Activated CD4-positive, alpha-beta T cell treated with anti-CD3 and anti-CD28 coated beads, Interleukin-2, amount 50 U/mL, for 4 hours (primary cell): ENCODE results near the gene CNBD2.
"Not testable (repeated sequence)": the region's sequence is repeated elsewhere in the genome, so short reads cannot be mapped to it uniquely, and the experiment has no call there.

ENCODE experiments used
- DNase-seq, 2 experiments: peaks; one replicate each; pipeline ENCODE4 v3.0.0-alpha.2; 2020

Gene CNBD2

DNA sequence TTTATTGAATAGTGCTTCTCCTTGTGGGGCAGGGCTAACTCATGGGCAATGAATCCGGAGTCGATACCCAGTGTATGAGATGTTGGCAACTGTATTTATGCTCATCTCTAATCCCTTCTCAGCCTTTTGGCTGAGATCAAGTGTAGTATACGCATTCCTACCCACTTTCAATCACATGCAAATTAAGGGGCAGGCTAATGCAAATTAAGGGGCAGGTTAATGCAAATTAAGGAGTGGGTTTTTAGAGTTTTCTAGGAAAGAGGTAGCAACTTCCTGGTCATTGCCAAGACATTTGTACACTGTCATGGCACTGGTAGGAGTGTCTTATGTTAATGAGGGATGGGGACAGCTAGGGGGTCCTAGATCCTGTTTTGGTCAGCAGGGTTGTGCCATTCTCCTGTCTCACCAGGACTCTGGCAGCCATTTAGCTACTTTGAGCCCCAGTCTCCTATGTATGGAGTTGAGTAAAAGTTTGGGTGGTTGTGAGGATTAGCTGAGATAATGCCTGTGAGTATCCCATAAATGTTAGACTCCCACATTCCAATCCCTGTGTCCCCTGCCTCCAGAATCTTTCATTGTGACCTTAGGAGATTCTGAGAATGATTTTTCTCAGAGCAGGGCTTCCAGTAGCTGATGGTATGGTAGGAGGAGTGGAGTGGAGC, at the start of gene CNBD2:
CNBD2 (plus strand) TSS at position 612 of the 662 bp plus-strand sequence. CDS start 173 bp downstream, outside the sequence.
- no peak for DNase-seq

- DNase-seq, result no peak
Measured at GRCh38 chr20:35920523-35920922, 47.9 kb upstream of the CNBD2 start.

DNA sequence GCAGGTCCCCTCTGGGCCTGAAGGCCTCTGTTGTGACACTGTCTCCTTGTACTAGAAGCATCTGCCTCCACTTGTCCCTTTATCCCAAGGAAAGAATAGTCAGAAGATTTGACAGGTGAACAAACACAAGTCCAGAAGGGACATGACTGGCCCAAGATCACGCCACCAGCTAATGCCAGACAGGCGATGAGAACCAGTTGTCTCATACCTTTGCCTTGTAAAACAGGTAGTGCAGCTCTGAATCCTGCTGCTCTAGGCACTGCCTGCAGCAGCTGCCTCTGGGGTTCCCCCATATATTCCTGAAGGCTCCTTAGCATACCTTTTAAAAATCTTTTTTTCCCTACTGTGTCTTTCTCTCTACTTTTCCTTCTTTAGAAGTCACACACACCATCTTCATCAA, 39.1 kb upstream of the CNBD2 start:
- DNase-seq, result no peak

- DNase-seq, result no peak
Measured at GRCh38 chr20:35934050-35934449, 34.3 kb upstream of the CNBD2 start.

- no peak for DNase-seq
Measured at GRCh38 chr20:35939264-35939663, 29.1 kb upstream of the CNBD2 start.

DNA sequence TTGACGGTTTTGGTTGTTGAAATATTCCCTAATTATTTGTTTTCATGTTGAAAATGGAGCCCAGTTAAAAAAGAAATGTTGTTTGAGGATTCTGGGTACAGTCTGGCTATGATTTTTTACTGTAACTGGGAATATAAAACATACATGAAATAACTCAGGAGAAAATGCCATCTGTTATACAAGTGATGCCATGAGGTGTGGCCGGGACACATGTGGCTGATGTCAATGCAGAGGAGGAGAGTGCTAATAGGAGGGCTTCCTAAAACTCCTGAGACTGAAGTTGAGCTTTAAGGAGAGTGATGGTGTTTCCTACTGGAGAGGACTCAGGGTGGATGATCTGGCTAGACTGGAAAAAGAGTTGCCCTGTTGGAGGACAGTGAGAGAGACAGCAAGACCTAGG, 26.8 kb upstream of the CNBD2 start:
- DNase-seq, result no peak

DNA sequence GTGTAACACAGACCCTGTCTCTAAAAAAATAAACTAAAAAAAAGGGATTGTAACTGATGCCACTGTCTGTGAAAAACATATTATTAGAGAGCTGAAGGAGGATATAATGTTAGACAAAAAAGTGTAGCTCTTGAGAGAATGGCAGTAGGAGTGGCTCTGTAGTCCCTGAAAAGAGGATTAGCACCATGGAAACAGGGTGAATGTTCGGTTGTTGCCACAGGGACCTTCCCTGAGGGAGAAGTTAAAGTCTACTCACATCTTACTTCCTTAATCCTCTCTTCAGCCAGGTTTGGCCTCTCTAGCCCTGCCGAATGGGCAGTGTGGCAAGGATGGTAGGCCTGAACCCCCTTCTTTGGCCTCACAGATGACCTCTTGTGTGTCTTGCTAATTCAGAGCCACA, 26.1 kb upstream of the CNBD2 start:
- no peak for DNase-seq

- peak in 1 of 2 experiments; percentile 3 for DNase-seq
Measured at GRCh38 chr20:35947489-35947888, 20.9 kb upstream of the CNBD2 start.

DNA sequence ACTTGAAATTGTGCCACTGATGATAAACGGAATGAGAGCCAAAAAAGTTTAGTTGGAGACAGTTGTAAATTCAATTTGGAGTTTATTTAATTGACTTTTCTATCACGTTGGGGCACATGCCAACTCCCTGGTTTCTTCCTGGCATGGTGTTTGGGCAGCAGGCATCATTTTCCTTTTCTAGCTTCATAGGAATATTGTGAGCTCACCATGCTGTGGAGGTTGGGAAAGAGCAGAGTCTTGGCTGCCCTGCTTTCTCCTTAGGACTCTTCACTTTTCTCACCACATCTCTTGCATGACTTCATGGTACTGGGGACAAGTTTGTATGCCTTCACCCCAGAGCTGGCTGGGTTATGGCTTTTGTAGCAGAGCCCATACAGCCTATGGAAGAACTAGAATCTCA, 20.5 kb upstream of the CNBD2 start:
- no peak for DNase-seq

- no peak for DNase-seq
Measured at GRCh38 chr20:35950093-35950492, 18.3 kb upstream of the CNBD2 start.

DNA sequence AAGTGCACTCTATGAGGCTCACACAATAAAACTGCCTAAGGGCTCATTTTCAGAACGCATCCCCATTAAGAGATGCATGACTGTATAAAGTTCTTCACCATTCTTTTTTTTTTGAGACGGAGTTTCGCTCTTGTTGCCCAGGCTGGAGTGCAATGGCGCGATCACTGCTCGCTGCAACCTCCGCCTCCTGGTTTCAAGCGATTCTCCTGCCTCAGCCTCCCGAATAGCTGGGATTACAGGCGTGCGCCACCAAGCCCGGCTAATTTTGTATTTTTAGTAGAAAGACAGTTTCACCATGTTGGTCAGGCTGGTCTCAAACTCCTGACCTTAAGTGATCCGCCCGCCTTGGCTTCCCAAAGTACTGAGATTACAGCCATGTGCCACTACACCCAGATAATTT, 16.3 kb upstream of the CNBD2 start:
- not testable (repeated sequence) for DNase-seq

GRCh38 chr20:35952480-35953386, 15.7 kb upstream of the CNBD2 start:
- DNase-seq, result no peak

DNA sequence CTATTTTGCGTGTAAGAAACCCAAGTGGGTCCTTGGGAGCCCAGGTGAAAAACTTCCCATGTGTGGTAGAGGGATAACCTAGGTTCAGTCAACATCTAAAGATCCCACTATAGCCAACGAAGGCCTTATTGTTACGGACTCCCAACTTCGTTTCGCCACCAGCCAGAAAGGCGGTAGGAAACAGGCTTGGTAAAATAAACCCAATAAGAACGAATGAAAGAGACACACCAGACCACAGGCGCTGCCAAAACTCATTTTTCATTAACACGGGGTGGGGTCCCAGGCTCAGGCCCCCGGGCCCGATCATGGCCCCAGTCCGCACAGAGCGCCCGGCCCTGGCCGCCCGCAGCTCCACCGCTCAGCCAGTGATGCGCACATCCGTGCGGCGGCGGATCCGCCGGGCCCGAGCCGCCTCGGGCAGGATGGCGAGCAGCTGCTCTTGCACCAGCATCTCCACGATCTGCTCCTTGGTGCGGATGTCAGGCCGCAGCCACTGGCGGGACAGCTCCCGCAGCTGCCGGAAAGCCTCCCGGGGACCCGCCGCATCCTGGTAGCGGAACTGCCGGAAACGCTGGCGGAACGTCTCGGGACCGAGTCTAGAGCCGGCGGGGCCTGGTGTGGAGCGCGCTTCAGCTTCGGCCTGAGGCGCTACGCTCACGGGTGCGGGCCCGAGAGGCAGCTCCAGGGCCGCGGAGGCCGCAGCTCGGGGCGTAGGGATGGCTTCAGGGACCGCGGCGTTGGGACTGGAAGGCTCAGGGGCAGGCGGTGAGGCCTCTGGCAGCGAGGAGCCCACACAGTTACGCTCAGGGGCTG, 14.8 kb upstream of the CNBD2 start:
- DNase-seq, result peak; percentile 45

- DNase-seq, result peak; percentile 94 to 96
Measured at GRCh38 chr20:35954200-35954906, 14.0 kb upstream of the CNBD2 start, which contains the start of gene SCAND1. Gene SCAND1 (minus strand): TSS chr20:35954502. CDS start chr20:35954284, 218 bp downstream.

- DNase-seq, result peak in 1 of 2 experiments; percentile 10
Measured at GRCh38 chr20:35954907-35955251, 13.5 kb upstream of the CNBD2 start.

DNA sequence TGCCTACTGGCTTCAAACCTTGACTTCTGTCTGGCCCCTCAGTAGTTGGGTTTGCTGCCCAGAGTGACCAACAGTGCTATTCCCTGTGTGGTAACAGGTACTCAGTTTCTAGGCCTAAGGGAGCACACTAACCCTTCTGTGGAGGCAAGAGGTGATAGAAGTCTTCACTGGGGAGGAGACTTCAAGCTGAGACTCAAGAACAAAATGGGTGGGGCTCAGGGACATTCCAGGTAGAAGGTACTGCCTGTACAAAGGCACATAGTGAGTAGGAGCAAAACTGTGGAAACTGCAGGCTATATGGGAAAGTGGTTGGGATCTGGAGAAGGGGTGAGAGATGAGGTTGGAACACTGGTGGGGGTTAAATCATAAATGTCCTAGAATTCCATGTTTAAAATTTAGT, 11.8 kb upstream of the CNBD2 start:
- DNase-seq, result no peak

DNA sequence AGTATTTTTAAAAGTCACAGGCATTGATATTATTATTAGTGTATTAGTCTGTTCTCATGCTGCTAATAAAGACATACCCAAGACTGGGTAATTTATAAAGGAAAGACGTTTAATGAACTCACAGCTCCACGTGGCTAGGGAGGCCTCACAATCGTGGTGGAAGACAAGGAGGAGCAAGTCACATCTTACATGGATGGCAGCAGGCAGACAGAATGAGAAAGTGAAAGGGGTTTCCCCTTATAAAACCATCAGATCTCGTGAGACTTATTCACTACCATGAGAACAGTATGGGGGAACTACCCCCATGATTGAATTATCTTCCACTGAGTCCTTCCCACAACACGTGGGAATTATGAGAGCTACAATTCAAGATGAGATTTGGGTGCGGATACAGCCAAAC, 9.1 kb upstream of the CNBD2 start:
- DNase-seq, result not testable (repeated sequence)

- no peak for DNase-seq
Measured at GRCh38 chr20:35963878-35964277, 4.5 kb upstream of the CNBD2 start.

- no peak for DNase-seq
Measured at GRCh38 chr20:35968930-35969329, 540 bp downstream of the CNBD2 start.

- DNase-seq, result no peak
Measured at GRCh38 chr20:35971981-35972380, 3.6 kb downstream of the CNBD2 start.

GRCh38 chr20:35972462-35972861, 4.1 kb downstream of the CNBD2 start:
- DNase-seq, result no peak

DNA sequence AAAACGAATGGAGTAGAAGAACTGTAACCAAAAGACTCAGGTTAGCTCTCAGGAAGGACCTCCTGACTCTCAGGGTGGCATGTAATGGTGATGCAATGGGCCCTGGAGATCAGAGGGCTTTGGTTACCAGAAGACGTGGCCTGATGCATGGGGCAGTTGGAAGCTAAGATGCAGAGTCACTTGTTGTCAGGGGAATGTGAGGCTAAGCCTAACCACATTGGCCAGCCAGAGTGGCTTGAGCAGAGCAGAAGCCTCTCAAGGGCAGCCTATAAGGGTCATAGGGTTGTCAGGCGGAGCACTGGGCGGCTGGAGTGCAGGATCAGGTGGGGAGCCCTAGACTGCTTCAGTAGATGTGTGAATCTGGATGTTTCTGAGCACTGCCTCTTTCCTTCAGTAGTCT, 5.9 kb downstream of the CNBD2 start:
- no peak for DNase-seq
